ENCODE results near the gene PCDH19.

DNA sequence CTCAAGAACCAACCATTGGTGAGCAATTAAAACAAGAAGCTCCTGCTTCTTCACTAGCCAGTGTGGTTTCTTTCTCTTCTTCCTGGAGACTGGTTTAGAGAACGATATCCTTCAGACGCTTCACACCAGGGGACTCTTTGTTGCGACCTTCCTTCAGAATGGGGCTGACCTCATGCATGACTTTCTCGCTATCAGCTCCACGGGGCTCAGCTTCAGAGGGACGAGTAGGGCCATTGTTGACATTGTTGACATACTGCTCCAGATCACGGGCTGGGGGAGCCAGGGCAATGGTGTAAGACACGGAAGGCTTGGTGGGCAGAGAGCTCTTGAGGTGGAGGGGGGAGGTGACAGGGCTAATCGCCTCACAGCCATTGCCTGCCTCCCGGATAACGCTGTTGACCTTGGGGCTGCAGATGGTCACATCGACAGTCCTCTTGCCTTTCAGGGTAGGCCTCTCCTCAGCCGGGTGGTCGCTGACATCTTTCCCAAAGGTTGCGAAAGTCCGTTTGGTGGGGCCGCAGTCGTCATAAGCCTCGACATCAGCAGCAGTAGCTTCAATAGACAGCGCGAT is 113.8 kb downstream of the PCDH19 start:
- TF ChIP-seq POLR2AphosphoS5 (IDR thresholded peaks at IDR 0.05), result no peak
- TF ChIP-seq, protein P1, sequence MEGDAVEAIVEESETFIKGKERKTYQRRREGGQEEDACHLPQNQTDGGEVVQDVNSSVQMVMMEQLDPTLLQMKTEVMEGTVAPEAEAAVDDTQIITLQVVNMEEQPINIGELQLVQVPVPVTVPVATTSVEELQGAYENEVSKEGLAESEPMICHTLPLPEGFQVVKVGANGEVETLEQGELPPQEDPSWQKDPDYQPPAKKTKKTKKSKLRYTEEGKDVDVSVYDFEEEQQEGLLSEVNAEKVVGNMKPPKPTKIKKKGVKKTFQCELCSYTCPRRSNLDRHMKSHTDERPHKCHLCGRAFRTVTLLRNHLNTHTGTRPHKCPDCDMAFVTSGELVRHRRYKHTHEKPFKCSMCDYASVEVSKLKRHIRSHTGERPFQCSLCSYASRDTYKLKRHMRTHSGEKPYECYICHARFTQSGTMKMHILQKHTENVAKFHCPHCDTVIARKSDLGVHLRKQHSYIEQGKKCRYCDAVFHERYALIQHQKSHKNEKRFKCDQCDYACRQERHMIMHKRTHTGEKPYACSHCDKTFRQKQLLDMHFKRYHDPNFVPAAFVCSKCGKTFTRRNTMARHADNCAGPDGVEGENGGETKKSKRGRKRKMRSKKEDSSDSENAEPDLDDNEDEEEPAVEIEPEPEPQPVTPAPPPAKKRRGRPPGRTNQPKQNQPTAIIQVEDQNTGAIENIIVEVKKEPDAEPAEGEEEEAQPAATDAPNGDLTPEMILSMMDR (IDR thresholded peaks at IDR 0.05), result no peak
